OCI-LY3 (cell line): ENCODE measurements around the gene EMILIN1.

Experiments
- H2AFZ ChIP-seq: fragments of 200-600, 300-600 bp; shearing (Covaris generic); 2 replicates; pipeline ENCODE4 v1.6.0; 2014; ENCODE audit warnings: antibody characterized with exemption, low read depth, low read length
- H3K27ac ChIP-seq: fragments of 200-600, 300-600 bp; sonication (generic); 2 replicates; pipeline ENCODE4 v1.5.1; 2014; ENCODE audit warnings: mild to moderate bottlenecking, low read length, moderate library complexity, mixed read lengths
- H3K27me3 ChIP-seq: fragments of 200-600, 300-600 bp; sonication (generic); 2 replicates; pipeline ENCODE4 v1.6.1; 2014; ENCODE audit warnings: low read depth, low read length, mixed read lengths
- H3K36me3 ChIP-seq: fragments of 200-600, 300-600 bp; sonication (generic); replicated peaks from 2 replicates; pipeline ENCODE3; 2014; ENCODE audit warnings: low read depth, low read length, mixed read lengths
- H3K4me1 ChIP-seq: fragments of 300-600, 200-600 bp; sonication (generic); 2 replicates; pipeline ENCODE4 v1.6.1; 2014; ENCODE audit warnings: low read length, mixed read lengths
- H3K4me2 ChIP-seq: fragments of 200-600, 300-600 bp; sonication (generic); 2 replicates; pipeline ENCODE4 v1.6.1; 2014; ENCODE audit warnings: low read length, mixed read lengths
- H3K4me3 ChIP-seq: fragments of 300-600, 200-600 bp; sonication (generic); 2 replicates; pipeline ENCODE4 v1.5.1; 2014; ENCODE audit warnings: antibody characterized with exemption, mild to moderate bottlenecking, low read length, moderate library complexity
- H3K79me2 ChIP-seq: fragments of 300-600, 200-600 bp; shearing (Covaris generic); 2 replicates; pipeline ENCODE4 v1.6.1; 2014; ENCODE audit warnings: mild to moderate bottlenecking, low read length, mixed read lengths
- H3K9ac ChIP-seq: fragments of 300-600, 200-600 bp; shearing (Covaris generic); 2 replicates; pipeline ENCODE4 v1.6.0; 2014; ENCODE audit warnings: mild to moderate bottlenecking, low read length, moderate library complexity
- H3K9me3 ChIP-seq: fragments of 200-600, 300-600 bp; shearing (Covaris generic); 2 replicates; pipeline ENCODE4 v1.6.1; 2014; ENCODE audit warnings: low read length, mixed read lengths; ENCODE audit not compliant: insufficient read depth
- H4K20me1 ChIP-seq: fragments of 200-600, 300-600 bp; sonication (generic); 2 replicates; pipeline ENCODE4 v1.6.1; 2016; ENCODE audit warnings: low read length, mixed read lengths; ENCODE audit not compliant: insufficient read depth
- CTCF ChIP-seq: fragments of 200-600, 300-600 bp; sonication (generic); IDR thresholded peaks from 2 replicates; pipeline ENCODE4 v1.5.1; 2014; ENCODE audit warnings: antibody characterized with exemption, low read length, low read depth
- EZH2phosphoT487 ChIP-seq: fragments of 200-600 bp; shearing (Covaris generic); IDR thresholded peaks from 2 replicates; pipeline ENCODE4 v1.6.1; 2018; ENCODE audit warnings: antibody characterized with exemption, mixed run types, low read depth

The EMILIN1 gene

GRCh38 chr2:27080603-27080936, 2.2 kb downstream of the EMILIN1 start:
- H3K4me2 ChIP-seq = peak overlapping the region; percentile 92
- H4K20me1 ChIP-seq = no peaks in the 10 kb centered on the region
- peaks cover 10% of the 10 kb centered on the region for H3K27me3 ChIP-seq
- H3K27ac ChIP-seq = no peak overlapping the region
- peaks cover 17% of the 10 kb centered on the region for H3K4me1 ChIP-seq
- H3K9ac ChIP-seq = no peak overlapping the region
- peak overlapping the region; percentile 75; the same call in 1 of the 2 replicates for H3K4me3 ChIP-seq
- H3K79me2 ChIP-seq = no peaks in the 10 kb centered on the region
- TF ChIP-seq CTCF = no peak
- no peak for TF ChIP-seq EZH2phosphoT487
- H2AFZ ChIP-seq = peak overlapping the region; percentile 73; the same call in 1 of the 2 replicates
- H3K9me3 ChIP-seq = no peaks in the 10 kb centered on the region
- H3K36me3 ChIP-seq = no peaks in the 10 kb centered on the region

- no peaks in the 10 kb centered on the region for H3K9me3 ChIP-seq
- 0 out of 2 replicates have a peak overlapping the region, but pooled peaks have one; percentile 68 for H3K9ac ChIP-seq
- H3K4me3 ChIP-seq = peak overlapping the region; percentile 75
- no peaks in the 10 kb centered on the region for H3K36me3 ChIP-seq
- TF ChIP-seq CTCF (no peak), EZH2phosphoT487 (no peak)
- H3K27me3 ChIP-seq = peaks cover 3% of the 10 kb centered on the region; the same call in 1 of the 2 replicates
- peaks cover 18% of the 10 kb centered on the region for H3K4me1 ChIP-seq
- H3K79me2 ChIP-seq = no peaks in the 10 kb centered on the region
- H4K20me1 ChIP-seq = no peaks in the 10 kb centered on the region
- H2AFZ ChIP-seq = no peak overlapping the region
- peak overlapping the region; percentile 92 for H3K4me2 ChIP-seq
- H3K27ac ChIP-seq = peak overlapping the region; percentile 63
These were observed 3.8 kb downstream of the EMILIN1 start for GRCh38 chr2:27081984-27082772.

- Histone ChIP-seq H3K79me2 (no peaks in the 10 kb centered on the region), H3K27ac (no peak overlapping the region), H3K9ac (no peak overlapping the region), H3K9me3 (no peaks in the 10 kb centered on the region), H4K20me1 (no peaks in the 10 kb centered on the region), H3K27me3 (no peaks in the 10 kb centered on the region), H3K4me1 (peaks cover 21% of the 10 kb centered on the region), H3K36me3 (no peaks in the 10 kb centered on the region), H3K4me2 (no peak overlapping the region), H3K4me3 (no peak overlapping the region), H2AFZ (no peak overlapping the region)
- no peak for TF ChIP-seq EZH2phosphoT487
- TF ChIP-seq CTCF = no peak
These were observed 4.5 kb downstream of the EMILIN1 start for GRCh38 chr2:27082773-27083409.
